CD4-positive, alpha-beta T cell treated with Interleukin-6 for 4 hours (primary cell): ENCODE measurements around the gene ZDHHC14.

ENCODE experiments used
- DNase-seq: peaks from one replicate; pipeline ENCODE4 v3.0.0-alpha.2; 2020; ENCODE audit warnings: mixed read lengths

The ZDHHC14 gene

DNA sequence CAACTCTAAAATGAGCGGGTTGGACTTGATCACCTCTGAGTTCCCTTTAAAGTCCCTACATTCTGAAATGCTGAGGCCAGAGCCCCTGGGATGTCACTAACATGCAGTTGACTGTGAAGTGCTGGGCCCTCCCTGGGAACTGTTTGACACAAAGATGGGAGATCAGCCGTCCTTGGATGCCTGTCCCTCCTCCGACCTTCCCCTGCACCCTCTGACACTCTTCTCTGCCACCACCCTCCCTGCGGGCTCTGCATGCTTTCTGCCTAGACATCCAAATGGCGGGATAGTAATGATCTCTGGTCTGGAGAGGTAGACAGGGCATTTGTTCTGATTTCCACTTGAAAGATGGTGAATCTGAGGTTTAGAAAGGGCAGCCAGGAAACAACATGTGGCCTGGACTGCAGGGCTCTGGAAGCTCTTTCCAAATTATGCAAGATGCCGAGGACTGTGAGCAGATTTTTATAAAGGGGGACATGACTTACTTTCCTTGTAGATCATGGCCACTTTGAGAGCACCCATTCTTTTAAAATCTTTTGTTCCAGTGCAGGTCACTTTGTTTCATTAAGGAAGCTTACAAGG, 113.2 kb downstream of the ZDHHC14 start:
- DNase-seq: no peak

DNA sequence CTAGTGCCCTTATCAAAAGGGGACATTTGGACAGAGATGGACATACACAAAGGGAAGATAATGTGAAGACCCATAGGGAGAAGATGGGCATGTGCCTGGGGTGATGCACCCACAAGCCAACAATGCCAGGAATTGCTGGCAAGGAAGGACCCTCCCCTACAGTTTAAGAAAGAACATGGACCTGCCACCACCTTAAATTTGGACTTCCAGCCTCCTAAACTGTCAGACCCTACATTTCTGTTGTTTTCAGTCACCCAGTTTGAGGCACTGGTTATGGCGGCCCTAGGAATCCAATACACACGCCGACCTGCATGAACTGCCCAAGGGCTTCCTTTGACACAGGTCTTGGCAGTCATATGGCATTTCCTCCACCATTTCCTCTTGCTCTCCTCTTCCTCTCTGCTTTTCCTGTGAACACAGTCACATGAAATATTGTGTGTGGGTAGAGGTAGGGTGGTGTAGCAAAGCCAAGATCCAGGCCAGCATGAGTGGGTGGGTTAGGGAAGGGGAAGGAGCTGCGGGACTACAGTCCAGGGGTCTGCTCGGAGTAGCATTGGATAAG, 115.6 kb downstream of the ZDHHC14 start:
- DNase-seq: no peak

GRCh38 chr6:157497579-157497978, 116.6 kb downstream of the ZDHHC14 start:
- no peak for DNase-seq

DNA sequence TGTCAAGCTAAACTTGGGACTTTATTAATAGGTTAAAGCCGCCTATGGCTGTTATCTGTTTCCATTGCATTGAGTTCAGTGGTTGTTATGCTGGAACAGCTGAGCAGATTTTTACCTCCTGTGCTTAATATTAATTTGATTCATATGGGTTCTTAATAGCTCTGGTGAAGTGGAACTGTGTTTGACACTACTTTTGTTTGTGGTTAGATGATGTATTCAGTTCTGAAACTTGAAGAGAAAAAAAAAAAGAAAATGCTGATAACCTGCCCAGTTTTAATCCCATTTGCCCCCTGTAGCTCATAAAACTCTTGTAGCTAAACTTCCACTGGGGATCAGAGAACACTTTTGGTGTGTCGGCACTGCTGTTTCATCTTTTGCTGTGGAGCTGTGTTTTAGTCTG, 117.8 kb downstream of the ZDHHC14 start:
- DNase-seq: no peak

GRCh38 chr6:157500022-157500421, 119.0 kb downstream of the ZDHHC14 start:
- no peak for DNase-seq

- no peak for DNase-seq
These were observed 122.2 kb downstream of the ZDHHC14 start for GRCh38 chr6:157503018-157503747.

- no peak for DNase-seq
These were observed 125.0 kb downstream of the ZDHHC14 start for GRCh38 chr6:157505912-157506491.

DNA sequence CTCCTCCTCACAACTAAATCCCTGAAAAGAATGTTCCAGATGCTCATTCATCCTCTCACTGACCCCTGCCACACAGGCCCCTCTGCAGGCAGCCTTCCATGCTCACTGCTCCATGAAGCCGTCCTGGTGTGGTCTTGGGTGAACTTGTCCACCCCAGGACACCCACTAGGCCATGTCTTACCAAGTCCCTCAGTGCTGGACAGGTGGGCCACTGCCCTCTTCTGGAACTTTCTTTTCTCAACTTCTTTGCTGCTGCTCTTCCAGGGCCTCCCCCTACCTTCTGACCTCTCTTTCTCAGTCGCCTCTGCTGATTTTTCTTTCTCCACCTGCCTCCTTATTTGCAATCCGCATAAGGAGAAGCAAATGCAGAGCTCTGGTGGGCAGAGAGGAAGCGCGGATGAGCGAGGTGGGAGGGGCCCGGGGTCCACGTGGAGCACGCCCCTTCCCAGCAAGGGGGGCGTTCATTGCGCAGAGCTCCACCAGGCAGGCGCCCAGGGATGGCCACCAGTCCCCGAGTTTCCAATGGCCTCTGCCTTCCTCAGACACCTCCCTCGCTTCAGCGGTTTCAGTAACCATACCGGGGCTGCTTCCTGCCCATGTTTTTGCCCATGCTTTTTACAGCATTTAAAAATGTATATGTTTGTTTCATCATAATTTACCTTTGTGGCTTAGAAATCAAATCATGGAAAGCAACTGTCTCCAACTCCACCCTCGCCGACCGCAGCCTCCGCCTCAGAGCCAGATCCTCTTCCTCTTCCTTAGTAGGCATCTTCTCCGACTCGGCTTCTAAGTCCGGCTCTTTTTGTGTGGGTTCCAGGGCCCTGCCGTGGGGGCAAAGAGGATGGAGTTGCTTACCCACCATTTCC, 129.6 kb downstream of the ZDHHC14 start:
- peak; percentile 24 for DNase-seq

- DNase-seq: no peak
These were observed 130.8 kb downstream of the ZDHHC14 start for GRCh38 chr6:157511682-157512381.

- no peak for DNase-seq
These were observed 131.3 kb downstream of the ZDHHC14 start for GRCh38 chr6:157512382-157512682.

- no peak for DNase-seq
These were observed 132.1 kb downstream of the ZDHHC14 start for GRCh38 chr6:157513004-157513603.

DNA sequence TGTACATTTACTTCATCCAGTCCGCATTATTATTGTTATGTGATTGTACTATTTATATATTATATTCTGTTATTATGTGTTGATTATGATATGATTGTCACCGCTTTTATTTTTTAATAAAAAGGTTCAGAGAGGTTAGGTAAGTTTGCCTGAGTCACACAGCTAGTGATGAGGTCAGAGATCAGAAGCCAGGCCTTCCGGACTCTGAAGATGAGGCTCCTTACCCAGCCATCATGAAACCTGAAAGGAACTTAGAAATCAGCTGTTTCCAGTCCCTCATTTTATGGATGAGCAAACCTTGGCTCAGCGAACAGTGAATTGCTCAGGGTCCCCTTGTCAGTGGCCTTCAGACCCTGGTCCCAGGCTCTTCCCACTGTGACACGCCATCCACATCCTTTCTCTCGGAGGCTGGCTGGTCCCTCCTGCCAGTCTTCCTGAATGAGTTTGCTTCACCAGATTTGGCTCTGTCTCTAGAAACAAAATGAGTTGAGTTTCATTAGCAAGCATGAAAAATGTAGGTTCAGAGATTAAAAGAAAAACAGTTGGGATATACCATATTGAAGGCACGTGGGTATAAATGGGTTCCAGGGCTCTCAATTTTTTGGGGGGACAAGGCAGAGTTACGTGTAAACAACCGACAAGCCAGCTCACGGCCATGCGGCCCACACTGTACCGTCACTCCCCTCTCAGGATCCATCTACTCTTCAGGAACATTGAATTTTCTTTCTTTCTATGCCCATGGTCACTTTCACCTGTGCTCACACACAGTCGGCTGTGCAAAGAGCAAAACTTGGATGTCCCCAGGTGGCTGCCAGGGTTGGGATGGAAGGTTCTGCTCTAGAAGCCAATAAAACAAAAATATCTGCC, 132.9 kb downstream of the ZDHHC14 start:
- no peak for DNase-seq

- DNase-seq: no peak
These were observed 133.9 kb downstream of the ZDHHC14 start for GRCh38 chr6:157514659-157515496.

DNA sequence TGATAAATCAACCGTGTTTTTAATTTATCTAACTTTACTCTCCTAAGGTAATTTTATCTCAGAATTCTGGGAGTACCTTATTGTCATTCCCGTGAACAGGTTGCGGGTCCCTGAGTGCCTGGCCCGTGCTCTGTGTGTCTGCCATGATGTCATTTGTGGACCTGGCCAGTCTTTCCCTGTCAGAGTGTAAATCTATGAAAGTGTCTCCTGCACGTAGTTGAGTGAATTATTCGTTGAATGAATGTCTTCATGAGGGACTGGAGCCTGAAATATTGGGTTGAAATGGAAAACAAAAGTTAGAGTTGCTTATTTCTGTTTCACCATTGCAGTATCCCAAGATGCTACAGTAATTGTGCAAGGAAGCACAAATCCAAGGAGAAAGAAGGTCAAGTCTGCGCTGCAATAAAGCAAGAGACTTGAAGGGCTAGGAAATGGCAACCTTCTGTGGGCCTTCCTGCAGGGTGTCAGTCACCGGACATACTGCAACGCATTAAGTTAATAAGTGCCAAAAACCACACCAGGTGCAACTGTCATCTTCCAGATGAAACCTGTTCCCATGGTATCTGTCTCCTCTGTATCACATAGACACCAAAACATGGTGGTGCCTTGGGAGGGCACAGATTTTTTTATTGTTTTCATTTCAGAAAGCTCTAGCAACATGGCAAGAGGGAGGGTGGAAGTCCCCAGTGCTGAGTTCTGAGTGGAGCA, 135.5 kb downstream of the ZDHHC14 start:
- no peak for DNase-seq

DNA sequence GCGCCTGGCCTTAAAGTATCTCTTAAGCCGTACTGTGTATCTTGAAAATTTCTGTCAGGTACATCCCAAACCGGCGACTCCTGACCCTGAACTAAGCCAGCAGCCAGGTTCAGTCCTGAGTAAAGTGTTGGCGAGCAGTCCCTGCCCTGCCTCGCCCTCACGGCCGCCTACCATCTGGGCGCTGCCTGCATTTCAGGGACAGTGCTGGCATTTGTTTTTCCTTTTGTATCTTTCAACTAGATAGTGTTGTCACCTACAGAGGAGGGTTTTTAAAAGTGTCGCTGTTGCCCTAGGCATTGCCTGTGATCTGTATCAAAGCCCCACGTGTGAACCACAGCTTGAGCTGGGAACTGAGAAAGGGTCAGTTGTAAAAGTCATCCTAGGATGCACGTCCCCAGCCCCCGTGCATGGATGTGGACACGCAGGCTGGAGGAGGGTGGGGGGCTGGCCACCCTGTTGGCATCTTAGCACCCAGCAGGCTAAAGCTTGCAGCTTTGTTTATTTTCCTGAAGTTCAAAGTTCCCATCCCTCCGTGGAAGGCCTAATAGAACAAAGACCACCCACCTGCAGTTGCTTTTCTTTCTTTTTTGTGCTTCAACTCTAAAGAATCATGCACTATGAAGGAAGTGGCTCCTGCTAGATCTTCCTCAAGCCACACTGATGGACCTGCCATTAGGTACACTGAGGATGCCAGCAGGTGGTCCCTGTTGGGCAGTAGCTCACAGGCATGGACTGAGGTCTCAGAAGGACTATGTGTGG, 136.8 kb downstream of the ZDHHC14 start:
- DNase-seq: no peak

GRCh38 chr6:157518397-157519250, 137.6 kb downstream of the ZDHHC14 start:
- DNase-seq: no peak

- no peak for DNase-seq
These were observed 138.5 kb downstream of the ZDHHC14 start for GRCh38 chr6:157519255-157520116.
